Kidney (tissue), 14 donors: ENCODE measurements around the gene EHBP1. TPM values are rescaled to one million over a fixed set of nuclear protein-coding genes. Genes with fewer than 3 reads are reported as not detected.

ENCODE experiments used
- DNase-seq, 5 donors: peaks; one replicate each; pipeline ENCODE4 v3.0.0-alpha.2; 2013 to 2020
- FAIRE-seq: peaks from 2 replicates; lab custom pipeline; 2012; peaks lifted over from hg19 to GRCh38; lab: Jason Lieb, UNC
- H3K27ac ChIP-seq, 2 donors: one replicate each; pipeline ENCODE4 v1.7.0; 2013; ENCODE audit warnings: low read depth in 2 of 2, low read length in 2 of 2, inconsistent platforms in 1 of 2
- H3K27me3 ChIP-seq: one replicate; pipeline ENCODE4 v1.7.1; 2013; ENCODE audit warnings: low read length, inconsistent platforms; ENCODE audit not compliant: control insufficient read depth, insufficient read depth
- H3K36me3 ChIP-seq, 3 donors: one replicate each; pipeline versions ENCODE4 v1.7.0 to v1.7.1; 2013; ENCODE audit warnings: low read length in 3 of 3, control low read depth in 1 of 3, inconsistent platforms in 1 of 3; ENCODE audit not compliant: insufficient read depth in 3 of 3, control insufficient read depth in 2 of 3
- H3K4me1 ChIP-seq, 3 donors: one replicate each; pipeline versions ENCODE4 v1.7.0 to v1.7.1; 2013; ENCODE audit warnings: low read length in 3 of 3, inconsistent platforms in 1 of 3, low read depth in 1 of 3; ENCODE audit not compliant: control insufficient read depth in 2 of 3, insufficient read depth in 2 of 3
- H3K4me3 ChIP-seq, 3 donors: one replicate each; pipeline versions ENCODE4 v1.7.0 to v1.8.1; 2013; ENCODE audit warnings: low read length in 3 of 3, control low read depth in 1 of 3, inconsistent platforms in 1 of 3
- H3K9ac ChIP-seq, 3 donors: one replicate each; pipeline versions ENCODE4 v1.7.0 to v1.7.1; 2013; ENCODE audit warnings: low read length in 3 of 3, control low read depth in 1 of 3, inconsistent platforms in 1 of 3
- H3K9me3 ChIP-seq, 3 donors: one replicate each; pipeline versions ENCODE4 v1.7.0 to v1.7.1; 2013; ENCODE audit warnings: low read length in 3 of 3, control low read depth in 1 of 3, inconsistent platforms in 1 of 3; ENCODE audit not compliant: control insufficient read depth in 2 of 3, insufficient read depth in 1 of 3
- CTCF ChIP-seq: IDR thresholded peaks from 3 replicates; pipeline ENCODE4 v1.5.1; 2012; ENCODE audit warnings: mild to moderate bottlenecking, moderate library complexity, borderline replicate concordance; ENCODE audit not compliant: insufficient read depth; ENCODE audit errors: extremely low read depth
- intact Hi-C: fragments of 100-400 bp; cut with DNase I; formaldehyde crosslinking; loops from one replicate; pipeline ENCODE4 v1.11.1; 2022
- polyA plus RNA-seq: library from polyadenylated mRNA; stranded (reverse); fragments of 350-450 nt; fragmentation: Illumina TruSeq; extraction: RNeasy Lipid Tissue Mini Kit (QIAGEN cat#74804); gene quantifications from one replicate; pipeline ENCODE4 v1.2.3, GENCODE V29; 2014; ENCODE audit warnings: low read depth, low replicate concordance; ENCODE audit not compliant: insufficient read depth
- total RNA-seq: library from RNA; stranded (reverse); fragmentation: NEBNext Ultra II Directional; extraction: Animal tissue kit (Norgen Biotek cat#: 25700); gene quantifications from one replicate; pipeline ENCODE4 v1.2.1, GENCODE V29; 2021
- donor health status: control.
- donor health status: control.
- donor health status: control.
- donor health status: control.
- donor health status: control.
- donor health status: DM: yes; HTN: yes; CAD: no.
- donor health status: Normal renal cell carcinoma (clear cell type).

The EHBP1 gene
- total and polyA plus RNA-seq, 2 donors from 2014 or later: 12.5 to 42.7 TPM

- no peak overlapping the region for H3K27ac ChIP-seq
- no peaks in the 10 kb centered on the region for H3K36me3 ChIP-seq
- no peak for DNase-seq
- H3K27me3 ChIP-seq: no peaks in the 10 kb centered on the region
- TF ChIP-seq CTCF: no peak
- peak overlapping the region in 1 of 3 donors; percentile 20 for H3K4me3 ChIP-seq
- no peaks in the 10 kb centered on the region for H3K9me3 ChIP-seq
- H3K9ac ChIP-seq: no peak overlapping the region
- peaks cover 0 to 14% (median 8%) of the 10 kb centered on the region in 3 donors for H3K4me1 ChIP-seq
- intact Hi-C loops: no loop called here
- FAIRE-seq: no peak
These were observed 84.0 kb downstream of the EHBP1 start for GRCh38 chr2:62789518-62789917.

GRCh38 chr2:62789918-62790317 is 84.4 kb downstream of the EHBP1 start:
- peaks cover 0 to 14% (median 8%) of the 10 kb centered on the region in 3 donors for H3K4me1 ChIP-seq
- FAIRE-seq (no peak), DNase-seq (no peak)
- no peaks in the 10 kb centered on the region for H3K27me3 ChIP-seq
- no peaks in the 10 kb centered on the region for H3K9me3 ChIP-seq
- intact Hi-C loops: no loop called here
- no peak overlapping the region for H3K4me3 ChIP-seq
- no peak overlapping the region for H3K27ac ChIP-seq
- H3K36me3 ChIP-seq: no peaks in the 10 kb centered on the region
- TF ChIP-seq CTCF: no peak
- no peak overlapping the region for H3K9ac ChIP-seq

GRCh38 chr2:62792408-62792807 is 86.9 kb downstream of the EHBP1 start:
- FAIRE-seq: no peak
- TF ChIP-seq CTCF: no peak
- Histone ChIP-seq H3K9ac (no peak overlapping the region), H3K27ac (no peak overlapping the region), H3K4me3 (no peak overlapping the region), H3K27me3 (no peaks in the 10 kb centered on the region), H3K9me3 (no peaks in the 10 kb centered on the region), H3K4me1 (peaks cover 0 to 14% (median 8%) of the 10 kb centered on the region in 3 donors), H3K36me3 (no peaks in the 10 kb centered on the region)
- intact Hi-C loops: no loop called here
- DNase-seq: no peak

- Histone ChIP-seq H3K4me3 (no peak overlapping the region), H3K27me3 (no peaks in the 10 kb centered on the region), H3K36me3 (no peaks in the 10 kb centered on the region), H3K4me1 (peaks cover 0 to 14% (median 8%) of the 10 kb centered on the region in 3 donors), H3K27ac (no peak overlapping the region), H3K9me3 (no peaks in the 10 kb centered on the region), H3K9ac (no peak overlapping the region)
- FAIRE-seq (no peak), DNase-seq (no peak)
- TF ChIP-seq CTCF: no peak
- intact Hi-C loops: no loop called here
These were observed 87.7 kb downstream of the EHBP1 start for GRCh38 chr2:62793213-62793612.
